LNCAP (cell line): ENCODE data around the gene ITPKB.

Experiments used
- TF ChIP-seq, protein P1 (sequence below): fragments of 450-650 bp; IDR thresholded peaks from 2 replicates; pipeline ENCODE4 v1.5.1; 2017; ENCODE audit warnings: mild to moderate bottlenecking

ITPKB gene

DNA sequence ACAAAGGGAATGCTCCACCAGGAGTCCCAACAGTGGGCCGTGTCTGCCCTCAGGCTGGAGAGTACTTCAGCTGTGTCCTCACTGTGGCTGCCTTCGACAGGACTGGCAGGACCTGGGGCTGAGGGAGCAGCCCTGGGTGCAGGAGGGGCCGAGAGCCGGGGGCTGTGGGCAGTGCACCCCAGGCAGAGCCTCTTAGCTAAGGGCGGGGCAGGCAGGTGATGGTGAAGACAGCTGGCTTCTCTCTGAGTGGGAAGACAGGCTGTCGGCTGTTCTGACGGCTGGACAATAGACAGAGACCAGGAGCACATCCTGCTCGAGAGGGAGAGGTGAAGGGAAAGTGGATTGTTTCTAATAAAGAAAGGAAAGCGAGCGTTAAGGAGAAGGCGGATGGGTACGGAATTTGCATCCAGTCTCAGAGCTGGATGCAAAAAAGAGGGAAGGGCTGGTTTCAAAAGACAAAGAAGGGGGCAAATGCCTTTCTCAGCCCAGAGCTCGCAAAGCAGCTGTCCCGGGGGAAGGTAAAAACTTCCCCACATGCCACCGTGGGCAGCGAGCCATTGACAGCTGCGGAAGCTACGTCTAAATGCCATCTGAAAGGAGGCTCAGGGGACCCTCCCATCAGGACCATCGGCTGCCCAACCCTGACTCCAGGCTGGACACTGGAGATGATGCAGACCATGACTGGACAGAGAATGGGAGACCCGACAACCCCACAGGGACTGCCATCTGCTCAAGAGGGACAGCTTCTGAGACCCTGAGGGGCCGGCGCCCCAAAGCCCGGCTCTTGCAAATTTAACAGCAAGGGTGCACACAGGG is 98.6 kb downstream of the ITPKB start:
- TF ChIP-seq, protein P1, sequence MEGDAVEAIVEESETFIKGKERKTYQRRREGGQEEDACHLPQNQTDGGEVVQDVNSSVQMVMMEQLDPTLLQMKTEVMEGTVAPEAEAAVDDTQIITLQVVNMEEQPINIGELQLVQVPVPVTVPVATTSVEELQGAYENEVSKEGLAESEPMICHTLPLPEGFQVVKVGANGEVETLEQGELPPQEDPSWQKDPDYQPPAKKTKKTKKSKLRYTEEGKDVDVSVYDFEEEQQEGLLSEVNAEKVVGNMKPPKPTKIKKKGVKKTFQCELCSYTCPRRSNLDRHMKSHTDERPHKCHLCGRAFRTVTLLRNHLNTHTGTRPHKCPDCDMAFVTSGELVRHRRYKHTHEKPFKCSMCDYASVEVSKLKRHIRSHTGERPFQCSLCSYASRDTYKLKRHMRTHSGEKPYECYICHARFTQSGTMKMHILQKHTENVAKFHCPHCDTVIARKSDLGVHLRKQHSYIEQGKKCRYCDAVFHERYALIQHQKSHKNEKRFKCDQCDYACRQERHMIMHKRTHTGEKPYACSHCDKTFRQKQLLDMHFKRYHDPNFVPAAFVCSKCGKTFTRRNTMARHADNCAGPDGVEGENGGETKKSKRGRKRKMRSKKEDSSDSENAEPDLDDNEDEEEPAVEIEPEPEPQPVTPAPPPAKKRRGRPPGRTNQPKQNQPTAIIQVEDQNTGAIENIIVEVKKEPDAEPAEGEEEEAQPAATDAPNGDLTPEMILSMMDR = no peak

DNA sequence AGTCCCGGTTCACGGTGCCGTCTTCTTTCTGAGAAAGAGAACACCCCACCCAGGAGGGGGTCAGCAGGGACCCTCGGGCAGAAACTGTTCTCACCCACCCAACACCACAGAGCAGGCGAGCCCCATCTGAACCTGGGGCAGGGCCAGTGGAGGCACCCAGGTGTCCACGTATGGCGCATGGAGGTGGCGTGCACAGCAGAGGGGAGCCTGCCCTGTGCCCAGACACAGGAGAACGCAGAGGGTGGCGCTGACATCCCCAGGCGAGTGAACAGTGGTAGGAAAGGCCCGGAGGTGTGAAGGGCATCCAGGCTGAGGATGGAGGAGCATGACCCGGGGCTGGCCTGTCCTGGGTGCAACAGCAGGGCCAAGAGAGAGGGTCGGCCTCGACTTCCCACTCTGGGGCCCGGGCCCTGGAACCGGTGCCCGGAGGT is 99.4 kb downstream of the ITPKB start:
- TF ChIP-seq, protein P1 = no peak

DNA sequence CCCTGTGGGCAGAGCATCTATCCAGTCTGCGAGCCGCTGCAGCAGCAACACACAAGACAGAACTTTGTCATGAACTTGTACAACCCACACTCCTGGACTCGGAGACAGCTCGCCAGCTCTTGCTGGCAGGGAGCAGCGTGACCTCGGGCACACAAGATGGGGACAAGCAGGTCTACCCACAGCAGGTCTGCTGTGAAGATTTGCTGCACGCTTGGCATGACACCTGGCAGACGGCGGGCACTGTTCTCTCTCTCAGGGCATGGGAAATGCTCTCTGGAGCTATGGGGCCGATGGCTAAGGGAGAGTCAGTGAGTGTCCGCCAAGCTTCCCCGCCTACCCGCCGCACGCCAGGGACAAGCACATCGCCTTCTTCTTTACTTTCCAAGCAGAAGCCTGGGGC is 100.5 kb downstream of the ITPKB start:
- TF ChIP-seq, protein P1 = no peak

DNA sequence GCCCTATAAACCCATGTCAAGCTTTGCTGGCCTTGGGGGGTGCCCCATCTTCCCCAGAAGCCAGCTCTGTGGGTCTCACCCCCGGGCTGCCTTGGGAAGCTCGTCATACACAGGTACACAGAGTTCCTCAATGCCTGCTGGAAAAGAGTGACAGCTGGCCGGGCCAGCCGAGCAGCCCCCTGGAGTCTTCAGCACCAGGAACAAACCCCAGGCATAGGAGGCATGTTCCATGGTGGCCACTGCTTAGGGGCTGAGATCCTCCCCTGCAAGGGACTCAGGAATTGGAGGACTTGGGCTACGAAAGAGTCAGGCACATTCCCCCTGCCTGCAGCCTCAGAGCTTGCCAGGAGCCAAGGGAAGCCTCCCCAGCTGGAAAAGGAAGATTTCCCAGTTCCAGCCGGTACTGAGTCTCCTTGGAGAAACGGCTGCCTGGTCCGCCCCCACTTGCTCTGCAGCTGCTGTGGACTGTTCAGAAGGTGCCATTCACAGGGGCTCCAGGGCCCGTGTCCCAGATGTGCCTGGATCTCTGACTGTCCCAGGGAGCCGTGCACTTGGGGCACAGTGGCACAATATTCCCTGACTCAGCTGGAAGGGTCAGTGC is 101.0 kb downstream of the ITPKB start:
- TF ChIP-seq, protein P1 = no peak

DNA sequence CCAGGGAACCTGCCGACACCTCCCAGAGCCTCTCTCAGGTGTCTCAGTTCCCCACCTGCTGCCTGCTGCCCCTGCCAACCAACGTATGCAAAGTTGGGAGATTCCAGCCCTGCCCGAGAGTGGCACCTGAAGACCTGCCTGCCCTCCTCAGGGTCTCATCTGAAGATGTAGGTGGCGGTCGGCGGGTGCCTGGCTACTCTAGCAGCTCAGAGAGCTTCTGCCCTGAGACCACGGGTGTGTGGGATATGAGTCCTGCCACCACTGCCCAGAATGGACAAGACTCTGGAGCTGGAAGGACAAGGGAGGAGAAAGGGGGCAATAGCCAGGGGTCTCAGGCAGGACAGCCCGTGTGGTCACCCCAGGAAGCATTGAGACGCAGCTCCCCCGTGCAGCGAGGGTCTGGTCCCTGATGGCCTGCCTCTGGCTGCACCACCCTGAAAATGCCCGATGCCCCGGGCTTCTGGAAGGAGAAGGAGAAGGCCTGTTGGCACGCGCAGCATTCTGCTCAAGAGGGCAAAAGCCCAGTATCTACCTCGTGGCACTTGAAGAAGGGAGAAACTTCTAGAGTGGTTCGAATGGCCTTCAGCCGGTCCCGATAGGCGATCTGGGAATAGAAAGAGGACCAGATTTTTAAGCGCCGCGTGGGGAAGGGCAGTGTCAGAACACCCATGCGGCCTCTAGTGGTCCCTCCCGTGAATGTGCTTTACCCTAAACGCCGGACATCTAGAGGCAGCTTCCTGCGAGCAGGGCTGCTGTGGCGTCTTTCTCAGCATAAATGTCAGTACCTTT is 101.7 kb downstream of the ITPKB start:
- TF ChIP-seq, protein P1 = no peak

DNA sequence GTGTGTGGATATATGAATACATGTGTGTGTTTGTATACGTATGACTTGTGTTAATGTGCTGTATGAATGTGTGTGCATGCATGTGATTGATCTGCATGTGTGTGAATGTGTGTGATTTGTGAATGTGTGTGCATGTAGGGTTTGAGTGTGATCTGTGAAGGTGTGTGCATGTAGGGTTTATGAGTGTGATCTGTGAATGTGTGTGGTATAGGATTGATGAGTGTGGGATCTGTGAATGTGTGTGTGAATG is 102.3 kb downstream of the ITPKB start:
- TF ChIP-seq, protein P1 = no peak

DNA sequence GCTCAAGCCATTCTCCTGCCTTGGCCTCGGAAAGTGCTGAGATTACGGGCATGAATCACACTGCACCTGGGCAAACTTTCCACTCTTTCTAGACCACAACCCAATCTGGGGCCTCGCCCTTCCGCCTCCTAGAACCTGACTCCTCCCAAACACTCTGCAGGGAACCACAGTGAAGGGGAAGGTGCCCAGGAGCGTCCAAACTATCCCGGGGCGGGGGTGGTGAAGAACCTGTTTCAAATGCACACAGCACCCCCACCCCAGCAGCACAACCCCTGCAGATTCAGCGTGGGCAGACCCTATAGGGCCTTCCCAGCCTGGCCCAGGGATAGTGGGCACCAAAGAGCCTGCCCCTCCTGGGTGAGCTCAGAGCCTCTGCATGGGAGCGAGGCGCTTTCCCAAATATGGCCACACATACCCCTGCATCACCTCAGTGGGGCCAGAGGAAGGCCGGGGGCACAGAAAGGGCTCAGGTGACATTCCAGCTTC is 103.6 kb downstream of the ITPKB start:
- TF ChIP-seq, protein P1 = no peak
